Suprapubic skin (tissue), 4 donors: ENCODE measurements around the gene CRYL1. TPM values are rescaled to one million over a fixed set of nuclear protein-coding genes. Genes with fewer than 3 reads are reported as not detected.

ENCODE experiments used
- DNase-seq, 2 donors: peaks; one replicate each; pipeline ENCODE4 v3.0.0-alpha.2; 2019; ENCODE audit warnings: low spot score in 2 of 2
- H3K27ac ChIP-seq: fragments of 200-600 bp; sonication (generic); one replicate; pipeline ENCODE4 v1.5.1; 2019
- H3K27me3 ChIP-seq: fragments of 200-600 bp; sonication (generic); one replicate; pipeline ENCODE4 v1.5.1; 2019
- H3K36me3 ChIP-seq: fragments of 200-600 bp; sonication (generic); one replicate; pipeline ENCODE4 v1.5.1; 2019
- H3K4me1 ChIP-seq: fragments of 200-600 bp; sonication (generic); one replicate; pipeline ENCODE4 v1.5.1; 2019
- H3K4me3 ChIP-seq: fragments of 200-600 bp; sonication (generic); one replicate; pipeline ENCODE4 v1.5.1; 2019; ENCODE audit warnings: mild to moderate bottlenecking
- H3K9me3 ChIP-seq: fragments of 200-600 bp; sonication (generic); one replicate; pipeline ENCODE4 v1.5.1; 2019
- EP300 ChIP-seq: sonication (generic); formaldehyde crosslinking; IDR thresholded peaks from one replicate; pipeline ENCODE4 v1.6.1; 2017; ENCODE audit warnings: antibody characterized with exemption
- POLR2A ChIP-seq, 2 donors: fragments of 450-650 bp; IDR thresholded peaks; one replicate each; pipeline ENCODE4 v1.6.1; 2017; ENCODE audit warnings: antibody characterized with exemption in 2 of 2, mild to moderate bottlenecking in 2 of 2, moderate library complexity in 2 of 2
- POLR2AphosphoS5 ChIP-seq, 3 donors: sonication (generic); formaldehyde crosslinking; IDR thresholded peaks; one replicate each; pipeline ENCODE4 v1.6.1; 2017; ENCODE audit warnings: antibody characterized with exemption in 3 of 3
- WGBS: methylation state at CpG from one replicate; pipeline ENCODE4 v1.1.5; 2018; 5-methylcytosine and 5-hydroxymethylcytosine counted together
- total RNA-seq, 4 donors: library from RNA; depleted of rRNA; stranded (reverse); fragments of >200 nt; gene quantifications; one replicate each; pipeline ENCODE4 v1.1.0, GENCODE V29; 2016
- TF ChIP-seq, protein P1 (sequence below), 2 donors: fragments of 200-600 bp in 1 of 2; fragments of 450-650 bp in 1 of 2; sonication (generic) in 1 of 2; IDR thresholded peaks; one replicate each; pipeline ENCODE4 v1.5.1; 2016 to 2019; ENCODE audit warnings: antibody characterized with exemption in 2 of 2, mild to moderate bottlenecking in 1 of 2, moderate library complexity in 1 of 2

Gene CRYL1
- total RNA-seq, 4 donors from 2014 or later: 15.9 to 20.1 (median 18.4) TPM

DNA sequence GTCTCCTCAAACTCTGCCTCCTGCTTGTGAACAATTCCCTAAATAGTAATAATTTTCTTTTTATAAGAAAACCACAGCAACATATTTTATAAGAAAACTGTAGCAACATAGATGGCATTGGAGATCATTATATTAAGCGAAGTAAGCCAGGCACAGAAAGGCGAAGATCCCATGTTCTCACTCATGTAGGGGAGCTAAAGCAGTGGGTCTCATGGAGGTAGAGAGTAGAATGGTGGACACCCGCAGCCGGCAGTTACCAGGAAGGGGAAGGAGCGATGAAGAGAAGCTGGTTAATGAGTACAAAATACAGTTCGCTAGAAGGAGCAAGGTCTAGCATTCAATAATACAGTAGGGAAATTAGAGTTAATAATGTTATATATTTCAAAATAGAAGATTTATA lies 42.9 kb downstream of the CRYL1 start:
- H3K4me3 ChIP-seq: no peak overlapping the region
- TF ChIP-seq EP300 (no peak), POLR2A (IDR thresholded peaks at IDR 0.05) (no peak), POLR2AphosphoS5 (IDR thresholded peaks at IDR 0.05) (no peak)
- TF ChIP-seq, protein P1, sequence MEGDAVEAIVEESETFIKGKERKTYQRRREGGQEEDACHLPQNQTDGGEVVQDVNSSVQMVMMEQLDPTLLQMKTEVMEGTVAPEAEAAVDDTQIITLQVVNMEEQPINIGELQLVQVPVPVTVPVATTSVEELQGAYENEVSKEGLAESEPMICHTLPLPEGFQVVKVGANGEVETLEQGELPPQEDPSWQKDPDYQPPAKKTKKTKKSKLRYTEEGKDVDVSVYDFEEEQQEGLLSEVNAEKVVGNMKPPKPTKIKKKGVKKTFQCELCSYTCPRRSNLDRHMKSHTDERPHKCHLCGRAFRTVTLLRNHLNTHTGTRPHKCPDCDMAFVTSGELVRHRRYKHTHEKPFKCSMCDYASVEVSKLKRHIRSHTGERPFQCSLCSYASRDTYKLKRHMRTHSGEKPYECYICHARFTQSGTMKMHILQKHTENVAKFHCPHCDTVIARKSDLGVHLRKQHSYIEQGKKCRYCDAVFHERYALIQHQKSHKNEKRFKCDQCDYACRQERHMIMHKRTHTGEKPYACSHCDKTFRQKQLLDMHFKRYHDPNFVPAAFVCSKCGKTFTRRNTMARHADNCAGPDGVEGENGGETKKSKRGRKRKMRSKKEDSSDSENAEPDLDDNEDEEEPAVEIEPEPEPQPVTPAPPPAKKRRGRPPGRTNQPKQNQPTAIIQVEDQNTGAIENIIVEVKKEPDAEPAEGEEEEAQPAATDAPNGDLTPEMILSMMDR (IDR thresholded peaks at IDR 0.05): no peak
- WGBS: 63% methylated on average over 6 of the region's 6 CpGs

DNA sequence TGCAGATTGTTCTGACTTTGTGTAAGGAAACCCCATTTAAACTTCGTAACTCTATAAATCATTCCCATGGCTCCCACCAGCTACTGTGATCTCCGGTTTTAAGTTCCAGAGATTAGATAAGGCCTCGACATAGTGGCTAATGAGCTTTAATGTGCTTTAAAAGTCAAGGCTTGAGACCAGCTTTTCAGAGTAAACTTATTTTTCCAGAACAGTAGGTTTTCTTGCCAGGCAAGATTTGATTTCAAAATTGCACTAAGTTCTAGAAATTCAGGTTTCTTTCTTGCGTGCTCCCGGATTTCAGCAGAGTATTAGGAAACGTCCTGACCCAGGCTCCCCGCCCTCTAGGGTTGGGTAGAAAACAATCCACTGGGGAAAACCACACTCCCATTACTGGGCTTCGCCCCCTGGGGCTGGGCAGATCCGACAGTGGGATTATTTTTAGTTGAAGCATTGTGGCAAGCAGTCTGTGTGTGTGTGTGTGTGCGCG lies 43.3 kb downstream of the CRYL1 start:
- Histone ChIP-seq H3K4me1 (no peaks in the 10 kb centered on the region), H3K4me3 (no peak overlapping the region), H3K36me3 (no peaks in the 10 kb centered on the region), H3K27me3 (no peaks in the 10 kb centered on the region), H3K9me3 (no peaks in the 10 kb centered on the region), H3K27ac (no peak overlapping the region)
- TF ChIP-seq POLR2A (IDR thresholded peaks at IDR 0.05) (no peak), POLR2AphosphoS5 (IDR thresholded peaks at IDR 0.05) (no peak), EP300 (no peak)
- TF ChIP-seq, protein P1 (IDR thresholded peaks at IDR 0.05): no peak
- 48% methylated on average over 11 of the region's 11 CpGs for WGBS
- DNase-seq: no peak

More for the DNA sequence above, 42.9 kb downstream of the CRYL1 start:
- no peak for DNase-seq
- Histone ChIP-seq H3K27ac (no peak overlapping the region), H3K27me3 (no peaks in the 10 kb centered on the region), H3K36me3 (no peaks in the 10 kb centered on the region), H3K9me3 (no peaks in the 10 kb centered on the region), H3K4me1 (no peaks in the 10 kb centered on the region)

DNA sequence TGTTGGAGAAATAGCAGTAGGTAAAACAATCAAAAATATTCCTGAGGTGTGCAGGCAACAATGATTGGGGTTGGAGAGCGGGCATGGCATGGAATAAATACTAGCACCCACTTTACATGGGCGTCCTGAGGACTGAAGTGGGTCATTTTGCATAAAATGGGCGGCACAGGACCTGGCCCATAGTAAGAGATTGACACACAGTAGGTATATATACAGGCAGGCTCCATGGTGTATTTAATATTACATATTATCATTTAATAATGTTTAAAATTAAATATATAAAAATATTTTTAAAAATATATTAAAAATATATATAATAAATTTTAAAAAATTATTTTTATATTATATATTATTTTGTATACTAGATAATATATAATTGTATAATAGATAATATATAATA lies 48.3 kb downstream of the CRYL1 start:
- Histone ChIP-seq H3K36me3 (peaks cover 2% of the 10 kb centered on the region), H3K27me3 (no peaks in the 10 kb centered on the region), H3K4me1 (no peaks in the 10 kb centered on the region), H3K27ac (no peak overlapping the region), H3K9me3 (no peaks in the 10 kb centered on the region), H3K4me3 (no peak overlapping the region)
- 97% methylated on average over 3 of the region's 3 CpGs for WGBS
- TF ChIP-seq POLR2AphosphoS5 (IDR thresholded peaks at IDR 0.05): no peak
- no peak for DNase-seq

DNA sequence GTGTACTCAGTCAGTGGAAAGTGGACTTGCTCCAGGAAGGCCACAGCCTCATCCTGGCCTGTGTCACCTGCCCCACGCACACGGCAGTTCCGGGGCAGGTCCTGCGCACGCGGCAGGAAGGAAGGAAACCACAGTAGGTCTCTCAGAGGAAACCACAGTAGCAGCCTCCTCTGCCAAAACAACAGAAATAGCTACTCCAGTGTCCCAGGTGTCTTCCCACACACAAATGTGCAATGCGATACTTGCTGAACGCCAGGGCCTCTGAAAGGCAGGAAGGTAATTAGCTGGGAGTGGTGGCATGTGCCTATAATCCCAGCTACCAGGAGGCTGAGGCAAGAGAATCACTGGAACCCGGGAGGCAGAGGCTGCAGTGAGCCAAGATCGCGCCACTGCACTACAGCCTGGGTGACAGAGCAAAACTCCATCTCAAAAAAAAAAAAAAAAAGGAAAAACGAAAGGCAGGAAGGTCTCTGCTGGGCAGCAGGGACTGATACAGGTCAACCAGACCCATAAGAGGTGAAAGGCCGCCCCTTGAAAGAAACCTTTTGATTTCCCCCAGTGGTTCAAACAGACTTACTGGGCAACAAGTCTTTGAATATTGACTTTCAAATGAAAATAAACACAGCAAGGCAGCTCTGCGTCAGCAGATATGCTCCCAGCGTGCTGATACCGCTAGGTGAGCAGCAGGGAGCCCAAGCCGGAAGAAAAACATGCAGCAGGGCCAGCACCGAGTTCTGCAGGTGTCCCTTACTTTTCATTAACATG lies 49.5 kb downstream of the CRYL1 start:
- H3K27me3 ChIP-seq: no peaks in the 10 kb centered on the region
- peaks cover 4% of the 10 kb centered on the region for H3K36me3 ChIP-seq
- no peaks in the 10 kb centered on the region for H3K9me3 ChIP-seq
- H3K4me3 ChIP-seq: no peak overlapping the region
- H3K27ac ChIP-seq: no peak overlapping the region
- DNase-seq: no peak
- no peaks in the 10 kb centered on the region for H3K4me1 ChIP-seq
- TF ChIP-seq POLR2A (IDR thresholded peaks at IDR 0.05): no peak
- TF ChIP-seq EP300: no peak
- TF ChIP-seq, protein P1 (IDR thresholded peaks at IDR 0.05): no peak
- TF ChIP-seq POLR2AphosphoS5 (IDR thresholded peaks at IDR 0.05): no peak
- 71% methylated on average over 17 of the region's 18 CpGs for WGBS

DNA sequence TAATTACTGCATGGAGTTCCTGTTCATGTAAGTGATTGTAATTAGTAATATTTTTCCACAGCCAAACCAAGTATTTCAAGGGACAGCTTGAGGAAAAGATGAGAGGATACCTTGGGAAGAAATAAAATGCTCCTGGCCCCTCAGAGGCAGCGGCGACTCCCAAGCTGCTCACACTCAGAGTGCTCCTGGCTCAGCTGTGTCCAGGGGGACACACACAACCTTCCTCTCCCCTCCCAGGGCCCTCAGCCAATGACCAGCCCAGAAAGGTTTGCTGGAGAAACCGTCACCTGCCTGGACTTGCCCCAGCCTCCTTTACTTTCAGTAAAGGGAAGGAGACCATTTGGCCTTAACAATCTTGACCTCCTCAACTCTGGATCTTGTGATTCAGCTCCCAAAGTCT lies 51.1 kb downstream of the CRYL1 start:
- Histone ChIP-seq H3K27me3 (no peaks in the 10 kb centered on the region), H3K27ac (no peak overlapping the region), H3K36me3 (peaks cover 4% of the 10 kb centered on the region), H3K4me3 (no peak overlapping the region), H3K9me3 (no peaks in the 10 kb centered on the region), H3K4me1 (no peaks in the 10 kb centered on the region)
- no peak for TF ChIP-seq POLR2A (IDR thresholded peaks at IDR 0.05)
- TF ChIP-seq POLR2AphosphoS5 (IDR thresholded peaks at IDR 0.05): no peak
- TF ChIP-seq EP300: no peak
- TF ChIP-seq, protein P1 (IDR thresholded peaks at IDR 0.05): no peak
- no peak for DNase-seq
- 87% methylated on average over 3 of the region's 3 CpGs for WGBS
